ENCODE measurements around the gene KRTAP5-4. TPM values are rescaled to one million over a fixed set of nuclear protein-coding genes. Genes with fewer than 3 reads are reported as not detected.

KRTAP5-4 gene
- total and polyA plus RNA-seq, 2 donors (not counting 3 experiments of a cell fraction or from before 2014, with no cell fraction given) = not detected

- Histone ChIP-seq H3K9ac (replicated peaks; ENCODE audit: extremely low read depth, insufficient read depth, low read length) (no peak overlapping the region), H3K4me2 (ENCODE audit: insufficient read depth, low read length) (no peak overlapping the region), H2AFZ (ENCODE audit: low read depth, low read length) (no peak overlapping the region), H3K4me3 (replicated peaks in 1 of 3; ENCODE audit: insufficient read depth in 1 of 3, low read depth in 1 of 3, low read length in 3 of 3) (no peak overlapping the region), H3K4me1 (ENCODE audit: control insufficient read depth, extremely low read depth, insufficient read depth, low read length) (no peaks in the 10 kb centered on the region), H3K36me3 (ENCODE audit: control insufficient read depth in 2 of 2, extremely low read depth in 1 of 2, insufficient read depth in 2 of 2, low read length in 2 of 2) (no peaks in the 10 kb centered on the region), H3K27me3 (ENCODE audit: control insufficient read depth in 2 of 2, insufficient read depth in 2 of 2, low read length in 2 of 2) (peaks cover 0 to 8% of the 10 kb centered on the region in 2 experiments), H4K20me1 (replicated peaks; ENCODE audit: control insufficient read depth, extremely low read depth, insufficient read depth, low read length) (no peaks in the 10 kb centered on the region), H3K27ac (ENCODE audit: insufficient read depth, low read depth, low read length) (no peak overlapping the region), H3K79me2 (ENCODE audit: control insufficient read depth, insufficient read depth, low read length) (no peaks in the 10 kb centered on the region), H3K9me1 (replicated peaks; ENCODE audit: control insufficient read depth, extremely low read depth, insufficient read depth, low read length) (no peaks in the 10 kb centered on the region), H3K9me3 (replicated peaks; ENCODE audit: control insufficient read depth, insufficient read depth, low read length) (no peaks in the 10 kb centered on the region)
- TF ChIP-seq MYC (IDR thresholded peaks at IDR 0.05; ENCODE audit: low read depth, low read length) = no peak
- TF ChIP-seq POLR2A (IDR thresholded peaks at IDR 0.05; ENCODE audit: low read depth, low read length) = no peak
- TF ChIP-seq, protein P1, sequence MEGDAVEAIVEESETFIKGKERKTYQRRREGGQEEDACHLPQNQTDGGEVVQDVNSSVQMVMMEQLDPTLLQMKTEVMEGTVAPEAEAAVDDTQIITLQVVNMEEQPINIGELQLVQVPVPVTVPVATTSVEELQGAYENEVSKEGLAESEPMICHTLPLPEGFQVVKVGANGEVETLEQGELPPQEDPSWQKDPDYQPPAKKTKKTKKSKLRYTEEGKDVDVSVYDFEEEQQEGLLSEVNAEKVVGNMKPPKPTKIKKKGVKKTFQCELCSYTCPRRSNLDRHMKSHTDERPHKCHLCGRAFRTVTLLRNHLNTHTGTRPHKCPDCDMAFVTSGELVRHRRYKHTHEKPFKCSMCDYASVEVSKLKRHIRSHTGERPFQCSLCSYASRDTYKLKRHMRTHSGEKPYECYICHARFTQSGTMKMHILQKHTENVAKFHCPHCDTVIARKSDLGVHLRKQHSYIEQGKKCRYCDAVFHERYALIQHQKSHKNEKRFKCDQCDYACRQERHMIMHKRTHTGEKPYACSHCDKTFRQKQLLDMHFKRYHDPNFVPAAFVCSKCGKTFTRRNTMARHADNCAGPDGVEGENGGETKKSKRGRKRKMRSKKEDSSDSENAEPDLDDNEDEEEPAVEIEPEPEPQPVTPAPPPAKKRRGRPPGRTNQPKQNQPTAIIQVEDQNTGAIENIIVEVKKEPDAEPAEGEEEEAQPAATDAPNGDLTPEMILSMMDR (IDR thresholded peaks at IDR 0.05; ENCODE audit: extremely low read depth in 1 of 2, insufficient read depth in 1 of 2, low read depth in 1 of 2, low read length in 2 of 2) = peak; percentile 95 to 97
- no TSS peak for BruUV-seq (replicated peaks)
- FAIRE-seq (peak; percentile 79), DNase-seq (ENCODE audit: low read depth, low spot score) (peak; percentile 34)
- dilution Hi-C loops (cut with MboI; ENCODE audit: extremely low pct_ligation_motif_present, low sequenced_read_pairs) = no loop called here
- ChIA-PET CTCF (interaction anchor here (1.0 to 1.8 kb wide), 8 partner anchors 9 to 524 kb away, joined by 3 to 20 read pairs (median 6); no protein-coding TSS in a partner anchor), POLR2A (no interaction called here)
- intact Hi-C loops (cut with micrococcal nuclease) = loop anchor here (1.0 to 2.0 kb wide), 2 partner anchors 34 to 82 kb away; no protein-coding TSS in a partner anchor
Measured at GRCh38 chr11:1628506-1629325, 6.8 kb upstream of the KRTAP5-4 start.

DNA sequence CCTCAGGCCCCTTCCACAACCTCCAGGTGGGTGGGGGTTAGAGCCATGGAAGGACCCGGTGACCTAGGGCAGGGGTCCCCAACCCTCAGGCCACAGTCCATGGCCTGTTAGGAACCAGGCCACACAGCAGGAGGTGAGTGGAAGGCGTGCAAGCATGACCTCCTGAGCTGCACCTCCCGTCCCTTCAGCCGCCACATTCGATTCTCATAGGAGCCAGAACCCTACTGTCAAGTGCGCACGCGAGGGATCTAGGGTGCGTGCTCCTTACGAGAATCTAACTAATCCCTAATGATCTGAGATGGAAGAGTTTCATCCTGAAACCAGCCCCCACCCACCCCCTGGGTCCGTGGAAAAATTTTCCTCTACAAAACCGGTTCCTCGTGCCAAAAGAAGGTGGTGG, 3.6 kb upstream of the KRTAP5-4 start:
- intact Hi-C loops (cut with micrococcal nuclease) = no loop called here
- BruUV-seq (replicated peaks) = no TSS peak
- CTCF ChIA-PET = interaction anchor here (0.9 to 2.1 kb wide), 4 partner anchors 12 to 79 kb away, joined by 3 to 22 read pairs (median 4); no protein-coding TSS in a partner anchor

More for the DNA sequence above, 3.6 kb upstream of the KRTAP5-4 start:
- Histone ChIP-seq H4K20me1 (replicated peaks; ENCODE audit: control insufficient read depth, extremely low read depth, insufficient read depth, low read length) (no peaks in the 10 kb centered on the region), H3K27me3 (ENCODE audit: control insufficient read depth in 2 of 2, insufficient read depth in 2 of 2, low read length in 2 of 2) (peaks cover 0 to 3% of the 10 kb centered on the region in 2 experiments), H3K4me2 (ENCODE audit: insufficient read depth, low read length) (no peak overlapping the region), H3K9ac (replicated peaks; ENCODE audit: extremely low read depth, insufficient read depth, low read length) (no peak overlapping the region), H3K4me3 (replicated peaks in 1 of 3; ENCODE audit: insufficient read depth in 1 of 3, low read depth in 1 of 3, low read length in 3 of 3) (no peak overlapping the region), H2AFZ (ENCODE audit: low read depth, low read length) (no peak overlapping the region), H3K9me3 (replicated peaks; ENCODE audit: control insufficient read depth, insufficient read depth, low read length) (no peaks in the 10 kb centered on the region), H3K9me1 (replicated peaks; ENCODE audit: control insufficient read depth, extremely low read depth, insufficient read depth, low read length) (no peaks in the 10 kb centered on the region), H3K36me3 (ENCODE audit: control insufficient read depth in 2 of 2, extremely low read depth in 1 of 2, insufficient read depth in 2 of 2, low read length in 2 of 2) (no peaks in the 10 kb centered on the region), H3K79me2 (ENCODE audit: control insufficient read depth, insufficient read depth, low read length) (no peaks in the 10 kb centered on the region), H3K27ac (ENCODE audit: insufficient read depth, low read depth, low read length) (no peak overlapping the region), H3K4me1 (ENCODE audit: control insufficient read depth, extremely low read depth, insufficient read depth, low read length) (no peaks in the 10 kb centered on the region)
- DNase-seq (ENCODE audit: low read depth, low spot score) (no peak), FAIRE-seq (no peak)
- dilution Hi-C loops (cut with MboI; ENCODE audit: extremely low pct_ligation_motif_present, low sequenced_read_pairs) = no loop called here
- POLR2A ChIA-PET = no interaction called here
- TF ChIP-seq JUN (IDR thresholded peaks at IDR 0.05; ENCODE audit: borderline replicate concordance, insufficient read depth, insufficient read length, low read depth) (no peak), GATA2 (IDR thresholded peaks at IDR 0.05; ENCODE audit: insufficient read depth, insufficient read length, low read depth, low read length) (no peak), FOS (IDR thresholded peaks at IDR 0.05; ENCODE audit: borderline replicate concordance, insufficient read depth, low read length) (no peak), MYC (IDR thresholded peaks at IDR 0.05; ENCODE audit: low read depth, low read length) (no peak), EZH2 (IDR thresholded peaks at IDR 0.05; ENCODE audit: borderline replicate concordance, low read depth, low read length, severe bottlenecking) (no peak), POLR2A (IDR thresholded peaks at IDR 0.05; ENCODE audit: low read depth, low read length) (no peak), POLR2AphosphoS5 (IDR thresholded peaks at IDR 0.05; ENCODE audit: insufficient read depth, low read depth, low read length) (no peak)
- TF ChIP-seq, protein P1 (IDR thresholded peaks at IDR 0.05; ENCODE audit: extremely low read depth in 1 of 2, insufficient read depth in 1 of 2, low read depth in 1 of 2, low read length in 2 of 2) = no peak
- TF ChIP-seq, protein P2, sequence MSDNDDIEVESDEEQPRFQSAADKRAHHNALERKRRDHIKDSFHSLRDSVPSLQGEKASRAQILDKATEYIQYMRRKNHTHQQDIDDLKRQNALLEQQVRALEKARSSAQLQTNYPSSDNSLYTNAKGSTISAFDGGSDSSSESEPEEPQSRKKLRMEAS (IDR thresholded peaks at IDR 0.05; ENCODE audit: insufficient read depth, insufficient read length) = no peak

All from endothelial cell of umbilical vein (primary cell).